ENCODE results near the gene OSBPL2.
A peak's percentile ranks its signal among the peaks of the same experiment; 100 is the strongest.

OSBPL2 gene

DNA sequence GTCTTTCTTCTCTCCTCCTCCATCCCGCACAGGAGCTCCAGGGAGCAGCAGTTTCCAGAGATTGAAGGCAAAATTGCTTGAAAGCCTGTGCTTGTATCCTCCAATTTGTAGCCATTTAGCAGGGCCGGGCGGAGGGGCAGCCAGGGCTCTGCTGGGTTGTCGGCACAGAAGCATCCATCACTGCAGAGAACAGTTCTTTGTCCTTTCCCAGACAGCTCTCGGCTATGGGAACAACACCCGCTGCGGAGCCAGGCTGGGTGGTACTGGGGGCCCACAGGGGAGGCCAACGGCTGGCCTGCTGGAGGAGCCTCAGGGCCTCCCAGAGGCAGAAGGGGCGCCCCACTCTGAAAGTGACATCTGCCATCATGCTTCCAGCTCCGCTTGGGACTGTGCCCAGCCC, 26.0 kb upstream of the OSBPL2 start:
- ATAC-seq (replicated peaks) = no peak
- Mint-ChIP-seq H3K9me3 (no peaks in the 10 kb centered on the region), H3K4me3 (no peak overlapping the region), H3K4me1 (no peaks in the 10 kb centered on the region), H3K27me3 (peaks cover 32 to 58% of the 10 kb centered on the region in 2 donors), H3K27ac (no peak overlapping the region), H3K36me3 (no peaks in the 10 kb centered on the region)
- DNase-seq = no peak

DNA sequence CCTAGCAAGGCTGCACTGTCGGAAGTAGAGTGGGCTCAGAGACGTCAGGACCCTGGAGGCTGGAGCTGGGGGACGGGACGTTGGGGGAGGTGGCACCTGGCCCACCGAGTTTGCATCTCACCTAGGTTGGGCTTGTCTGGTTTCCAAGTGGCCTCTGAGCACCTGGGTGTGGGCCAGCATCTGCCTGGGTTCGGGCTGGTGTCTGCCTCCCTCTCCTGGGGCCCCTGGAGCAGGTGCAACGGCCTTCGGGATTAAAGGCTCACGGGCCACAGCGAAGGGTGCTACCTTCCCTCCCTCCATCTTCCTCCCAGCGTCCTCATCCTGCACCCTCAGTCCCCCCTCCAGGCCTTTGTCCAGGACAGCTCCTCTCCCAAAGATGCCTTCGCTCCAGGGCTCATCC, 24.3 kb upstream of the OSBPL2 start:
- H3K4me3 Mint-ChIP-seq = no peak overlapping the region
- DNase-seq (no peak), ATAC-seq (replicated peaks) (no peak)
- H3K27me3 Mint-ChIP-seq = peaks cover 39 to 75% of the 10 kb centered on the region in 2 donors
- peaks cover 1 to 3% of the 10 kb centered on the region in 2 donors for H3K4me1 Mint-ChIP-seq
- no peaks in the 10 kb centered on the region for H3K9me3 Mint-ChIP-seq
- no peak overlapping the region for H3K27ac Mint-ChIP-seq
- no peaks in the 10 kb centered on the region for H3K36me3 Mint-ChIP-seq

DNA sequence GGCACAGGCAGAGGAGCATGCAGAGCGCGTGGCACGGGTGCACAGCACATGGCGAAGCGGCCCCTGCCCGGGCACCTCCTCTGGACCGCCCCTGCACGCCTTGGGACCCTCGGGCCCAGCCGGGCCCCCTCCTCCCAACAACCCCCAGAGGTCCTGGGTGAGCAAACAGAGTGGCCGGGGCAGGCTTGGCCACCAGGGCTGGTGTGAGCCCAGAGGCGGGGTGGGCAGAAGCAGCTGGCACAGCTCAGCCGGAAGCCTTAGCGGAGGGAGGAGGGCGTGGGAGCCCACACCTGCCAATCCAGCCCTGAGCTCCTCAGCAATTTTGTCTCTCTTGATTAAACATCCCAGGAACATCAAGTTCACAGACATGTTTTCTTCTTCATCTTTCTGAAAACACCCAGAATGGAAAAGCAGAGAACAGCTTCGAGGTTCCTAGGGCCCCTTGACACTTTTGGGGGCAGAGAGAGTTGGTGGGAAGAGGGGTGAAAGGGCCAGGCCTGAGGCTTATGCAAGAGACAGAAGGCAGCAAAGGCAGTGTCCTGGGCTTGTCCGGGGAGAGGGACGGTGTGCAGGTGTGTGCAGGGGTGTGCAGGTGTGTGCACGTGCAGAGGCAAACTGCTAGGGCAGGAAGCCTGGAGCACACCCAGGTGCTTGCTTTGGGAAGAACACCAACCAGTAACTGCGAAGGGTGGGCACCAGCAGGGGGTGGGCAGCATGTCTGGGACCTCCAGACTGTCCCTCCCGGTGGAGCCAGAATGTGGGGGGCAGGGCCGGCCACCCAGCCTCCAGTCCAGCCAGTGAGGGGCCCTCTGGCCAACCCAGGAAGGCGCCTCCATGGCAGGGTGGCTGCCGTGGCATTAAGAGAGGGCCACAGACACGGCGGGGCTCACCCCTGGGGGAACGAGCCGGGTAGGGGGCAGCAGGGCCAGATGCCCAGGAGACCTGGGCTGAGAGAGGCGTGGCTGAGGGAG, 23.0 kb upstream of the OSBPL2 start:
- H3K27ac Mint-ChIP-seq = no peak overlapping the region
- peaks cover 43 to 74% of the 10 kb centered on the region in 2 donors for H3K27me3 Mint-ChIP-seq
- H3K9me3 Mint-ChIP-seq = no peaks in the 10 kb centered on the region
- peaks cover 3 to 8% of the 10 kb centered on the region in 2 donors for H3K4me1 Mint-ChIP-seq
- DNase-seq (no peak), ATAC-seq (replicated peaks) (no peak)
- H3K36me3 Mint-ChIP-seq = no peaks in the 10 kb centered on the region
- no peak overlapping the region for H3K4me3 Mint-ChIP-seq

DNA sequence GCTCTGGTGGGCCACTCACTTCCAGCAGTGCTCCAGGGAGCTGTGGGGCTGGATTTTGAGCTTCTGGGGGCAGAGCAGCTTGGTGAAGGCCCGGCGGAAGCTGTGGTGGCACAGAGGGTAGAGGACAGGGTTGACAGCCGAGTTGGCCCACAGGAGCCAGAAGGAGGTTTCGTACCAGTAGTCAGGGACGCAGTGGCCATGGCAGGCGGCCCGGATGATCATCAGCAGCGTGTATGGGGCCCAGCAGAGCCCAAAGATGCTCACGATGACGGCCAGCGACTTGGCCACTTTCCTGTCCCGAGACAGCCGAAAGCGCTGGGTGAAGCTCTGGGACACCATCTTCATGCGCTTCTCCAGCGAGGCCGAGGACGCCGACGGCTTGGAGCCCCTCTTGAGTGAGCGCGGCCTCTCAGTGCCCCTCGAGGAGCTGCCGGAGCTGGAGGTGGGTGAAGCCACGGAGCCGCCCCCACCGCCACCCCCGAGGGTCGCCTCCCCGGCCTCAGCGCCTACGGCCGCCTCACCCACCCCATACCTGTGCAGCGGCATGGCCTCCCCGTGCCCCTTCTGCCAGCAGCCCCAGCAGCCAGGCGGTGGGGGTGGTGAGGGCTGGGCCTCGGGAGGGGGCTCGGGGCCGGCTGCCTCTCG, 22.2 kb upstream of the OSBPL2 start:
- Mint-ChIP-seq H3K27me3 (peaks cover 49 to 74% of the 10 kb centered on the region in 2 donors), H3K36me3 (no peaks in the 10 kb centered on the region), H3K27ac (no peak overlapping the region), H3K9me3 (no peaks in the 10 kb centered on the region), H3K4me3 (no peak overlapping the region), H3K4me1 (peaks cover 8 to 15% of the 10 kb centered on the region in 2 donors)
- DNase-seq (no peak), ATAC-seq (replicated peaks) (no peak)

DNA sequence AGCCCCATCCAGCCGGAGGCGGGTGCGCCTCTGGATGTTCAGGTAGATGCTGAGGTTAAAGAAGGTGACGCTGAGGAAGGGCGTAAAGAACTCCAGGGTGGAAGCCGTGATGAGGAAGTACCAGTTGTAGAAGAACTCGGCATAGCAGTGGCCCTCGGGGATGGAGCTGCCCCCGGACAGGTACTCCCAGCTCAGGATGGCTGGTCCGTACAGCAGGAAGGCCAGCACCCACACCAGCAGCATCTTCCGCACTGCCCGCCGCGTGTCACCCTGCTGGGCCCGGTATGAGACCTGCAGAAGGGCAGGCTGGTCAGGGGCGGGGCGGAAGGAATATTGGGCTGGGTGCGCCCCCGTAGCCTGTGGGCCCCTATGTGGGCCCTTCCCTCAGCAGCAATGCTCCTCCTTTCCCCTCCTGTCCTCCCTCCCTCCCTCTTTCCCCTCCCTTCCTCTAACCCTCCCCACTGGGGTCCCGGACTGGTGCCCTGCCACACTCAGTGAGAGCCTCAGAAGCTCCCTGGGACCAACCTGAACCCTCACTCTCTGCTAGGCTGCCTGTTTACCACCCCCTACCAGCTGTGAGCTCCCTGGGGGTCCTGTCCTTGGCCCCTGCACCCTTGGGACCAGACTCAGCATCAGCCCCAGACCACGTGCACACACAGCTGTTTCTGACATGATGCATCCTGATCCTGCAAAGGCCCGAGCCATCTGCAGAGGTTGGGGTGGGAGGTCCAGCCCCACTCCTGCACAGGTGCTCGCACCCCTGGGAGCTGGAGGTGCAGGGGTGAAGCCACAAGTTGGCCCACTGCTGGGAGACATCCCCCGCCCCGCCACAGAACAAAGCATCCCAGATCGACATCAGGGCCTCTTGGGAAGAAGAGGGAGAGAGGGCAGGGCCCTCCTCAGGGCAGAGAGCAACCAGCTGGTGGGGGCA, 21.4 kb upstream of the OSBPL2 start:
- Mint-ChIP-seq H3K27ac (no peak overlapping the region), H3K27me3 (peaks cover 56 to 79% of the 10 kb centered on the region in 2 donors)

DNA sequence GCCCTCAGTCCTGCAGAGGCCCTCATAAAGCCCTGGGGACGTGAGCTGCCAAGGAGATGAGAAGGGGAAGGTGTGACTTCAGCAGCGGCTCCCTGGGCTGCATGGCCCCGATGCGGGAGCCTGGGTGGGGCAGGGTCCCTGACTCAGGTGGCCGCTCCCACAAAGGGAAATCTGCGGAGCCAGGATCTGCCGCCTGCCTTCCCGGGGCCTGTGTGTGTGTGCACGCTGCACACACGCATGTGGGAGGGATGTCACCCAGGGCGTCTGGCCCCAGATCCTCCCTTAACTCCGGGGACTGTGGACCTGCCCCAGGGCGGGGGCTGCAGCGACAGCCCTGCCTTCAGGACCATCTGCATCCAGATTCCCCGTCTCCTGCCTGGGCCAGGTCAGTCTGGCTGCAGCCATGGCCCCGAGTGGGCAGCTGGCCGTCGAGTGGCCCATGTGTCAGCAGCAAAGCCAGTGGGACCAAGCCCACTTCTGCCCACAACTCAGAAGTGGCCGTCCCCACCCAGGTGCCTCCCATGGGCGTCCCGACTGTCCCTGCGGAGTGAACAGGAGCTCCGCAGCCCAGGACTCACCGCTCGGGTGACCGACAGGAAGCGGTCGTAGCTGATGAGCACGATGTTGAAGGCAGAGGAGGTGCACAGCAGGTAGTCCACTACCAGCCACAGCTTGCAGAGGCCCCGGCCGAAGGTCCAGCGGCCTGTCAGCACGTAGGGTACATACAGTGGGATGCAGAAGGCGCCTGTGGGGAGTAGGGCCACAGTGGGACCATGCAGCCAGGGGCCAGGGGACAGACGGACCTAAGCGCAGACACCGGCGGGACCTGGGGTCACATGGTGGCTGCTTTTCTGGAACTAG, 20.2 kb upstream of the OSBPL2 start:
- Mint-ChIP-seq H3K4me3 (no peak overlapping the region), H3K36me3 (no peaks in the 10 kb centered on the region), H3K4me1 (peaks cover 9 to 18% of the 10 kb centered on the region in 2 donors), H3K27ac (no peak overlapping the region), H3K9me3 (no peaks in the 10 kb centered on the region), H3K27me3 (peaks cover 58 to 82% of the 10 kb centered on the region in 2 donors)
- DNase-seq = no peak
- no peak for ATAC-seq (replicated peaks)

More for the DNA sequence above, 21.4 kb upstream of the OSBPL2 start:
- H3K4me1 Mint-ChIP-seq = peaks cover 9 to 18% of the 10 kb centered on the region in 2 donors
- H3K4me3 Mint-ChIP-seq = no peak overlapping the region
- H3K36me3 Mint-ChIP-seq = no peaks in the 10 kb centered on the region
- H3K9me3 Mint-ChIP-seq = no peaks in the 10 kb centered on the region
- ATAC-seq (replicated peaks) = no peak
- no peak for DNase-seq

DNA sequence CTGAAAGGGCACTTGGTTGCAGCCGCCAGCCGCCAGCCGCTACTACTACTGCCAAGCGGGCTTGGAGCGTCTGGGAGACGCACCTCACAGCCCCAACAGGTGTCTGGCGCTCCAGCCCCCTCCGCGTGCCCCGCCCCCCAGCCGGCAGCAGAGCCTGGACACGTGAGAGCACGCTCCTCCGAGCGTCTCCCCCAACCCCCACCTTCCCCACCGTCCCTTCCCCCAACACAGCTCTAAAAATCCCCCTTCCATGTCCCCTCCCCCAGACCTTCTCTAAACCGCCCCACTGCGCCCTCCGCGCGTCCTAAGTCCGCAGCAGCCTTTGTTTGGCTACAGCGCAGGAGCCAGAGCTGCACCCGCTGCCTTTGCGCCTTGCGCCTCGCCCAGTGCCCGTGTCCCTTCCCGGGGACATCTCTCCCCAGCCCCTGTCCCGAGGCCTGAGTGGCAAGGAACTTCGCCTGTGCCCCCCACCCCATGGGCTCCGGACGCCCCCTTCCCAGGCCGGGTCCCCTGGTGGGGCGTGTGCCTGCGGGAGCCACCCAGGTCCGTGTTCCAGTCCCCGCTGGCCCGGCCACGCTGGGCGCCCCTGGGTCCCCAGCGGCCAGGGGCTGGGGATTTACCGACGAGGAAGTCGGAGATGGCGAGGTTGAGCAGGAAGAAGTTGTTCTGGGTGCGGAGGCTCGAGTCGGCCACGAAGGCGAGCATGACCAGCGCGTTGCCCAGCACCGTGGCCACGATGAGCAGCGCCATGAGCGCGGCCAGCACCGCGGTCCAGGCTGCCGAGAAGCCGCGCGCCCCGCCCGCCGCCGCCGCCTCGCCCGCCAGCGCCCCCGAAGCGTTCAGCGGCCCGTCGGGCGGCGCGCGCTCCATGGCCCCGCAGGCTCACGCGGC, 19.0 kb upstream of the OSBPL2 start:
- Mint-ChIP-seq H3K27ac (no peak overlapping the region), H3K36me3 (no peaks in the 10 kb centered on the region), H3K4me3 (peak overlapping the region; percentile 59 to 71), H3K4me1 (peaks cover 9 to 18% of the 10 kb centered on the region in 2 donors), H3K9me3 (no peaks in the 10 kb centered on the region), H3K27me3 (peaks cover 60 to 84% of the 10 kb centered on the region in 2 donors)
- DNase-seq = no peak
- peak; percentile 19 to 30 for ATAC-seq (replicated peaks)

DNA sequence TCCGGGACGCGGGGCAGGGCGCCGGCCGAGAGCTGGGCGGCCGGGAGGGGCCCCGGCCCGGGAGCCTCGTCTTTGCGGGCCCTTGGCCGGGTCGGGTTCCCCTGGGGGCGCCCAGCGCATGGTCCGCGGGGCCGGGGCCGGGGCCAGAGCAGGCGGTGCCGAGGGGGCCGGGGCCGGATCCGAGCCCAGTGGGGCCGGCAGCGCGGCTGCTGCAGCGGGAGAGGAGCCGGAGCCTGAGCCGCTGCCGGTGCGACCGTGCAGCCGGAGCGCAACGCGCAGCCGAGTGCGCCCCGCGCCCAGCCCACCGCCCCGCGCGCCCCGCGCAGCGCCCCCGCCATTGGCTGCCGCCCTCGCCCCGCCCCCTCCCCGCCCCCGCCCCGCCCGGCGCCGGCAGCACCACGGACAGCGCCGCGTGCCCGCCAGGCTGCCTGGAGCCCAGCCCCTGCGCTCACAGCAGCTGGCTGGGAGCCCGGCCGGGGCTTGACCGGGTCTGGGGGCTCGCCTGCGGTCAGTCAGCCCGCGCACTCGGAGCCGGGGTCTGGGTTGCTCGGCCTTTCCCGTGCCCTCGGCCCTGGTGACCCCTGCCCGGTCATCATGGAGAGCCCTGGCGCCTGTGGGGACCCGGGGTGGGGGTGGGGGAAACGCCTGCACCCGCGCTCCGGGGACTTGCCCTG, 18.2 kb upstream of the OSBPL2 start, which contains the start of gene HRH3:
Gene HRH3, minus strand, starts transcription at position 287 of the 674 bp plus-strand sequence. CDS start 308 bp downstream, outside the sequence.
- Mint-ChIP-seq H3K4me1 (peaks cover 9 to 18% of the 10 kb centered on the region in 2 donors), H3K4me3 (peak within 1 kb of the TSS; percentile 59 to 71), H3K36me3 (no peaks in the 10 kb centered on the region), H3K9me3 (no peaks in the 10 kb centered on the region), H3K27ac (no peak within 1 kb of the TSS), H3K27me3 (peaks cover 63 to 84% of the 10 kb centered on the region in 2 donors)
- DNase-seq (no peak), ATAC-seq (replicated peaks) (peak; percentile 72 to 75)

DNA sequence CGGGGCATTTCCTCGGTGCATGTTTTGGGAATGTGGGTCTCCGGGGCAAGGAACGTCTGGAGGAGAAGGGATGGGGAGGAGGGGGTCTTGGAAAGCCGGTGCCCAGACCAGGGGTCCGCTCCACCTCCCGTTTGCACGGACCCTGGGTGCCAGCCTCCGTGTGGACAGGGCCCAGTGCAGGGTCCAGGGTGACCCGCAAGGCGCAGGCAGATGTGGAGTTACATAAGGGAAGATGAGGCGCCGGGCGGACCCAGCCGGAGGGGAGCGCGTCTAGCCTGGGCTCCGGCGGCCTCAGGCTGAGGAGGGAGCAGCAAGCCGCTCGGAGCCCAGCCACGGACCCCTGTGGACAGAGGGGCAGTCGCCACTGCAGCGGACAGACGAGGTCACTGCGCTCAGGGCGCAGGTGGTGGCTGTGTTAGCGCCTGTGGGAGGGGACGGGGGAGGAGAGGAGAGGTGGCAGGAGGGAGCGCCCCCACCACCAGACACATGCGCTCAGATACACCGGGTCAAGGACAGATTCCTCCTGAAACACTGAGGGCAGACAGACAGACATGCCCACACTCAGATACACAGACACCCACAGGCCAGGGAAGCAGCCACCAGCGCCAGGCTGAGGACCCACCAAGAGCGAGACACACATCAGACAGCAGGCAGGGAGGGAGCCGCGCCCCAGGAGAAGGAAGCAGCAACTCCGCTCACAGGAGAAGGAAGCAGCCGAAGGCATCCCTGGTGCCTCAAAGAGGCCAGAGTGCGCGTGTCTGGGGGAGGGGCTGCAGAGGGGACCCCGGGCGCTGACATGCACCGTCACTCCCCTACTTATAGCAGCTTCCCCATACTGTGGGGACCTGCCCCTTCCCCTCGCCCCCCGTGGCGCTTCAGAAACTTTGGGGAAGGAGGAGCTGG, 17.4 kb upstream of the OSBPL2 start:
- no peak for DNase-seq
- Mint-ChIP-seq H3K27ac (no peak overlapping the region), H3K36me3 (no peaks in the 10 kb centered on the region), H3K9me3 (no peaks in the 10 kb centered on the region), H3K4me3 (peak overlapping the region in 1 of 2 donors; percentile 41), H3K4me1 (peaks cover 9 to 18% of the 10 kb centered on the region in 2 donors), H3K27me3 (peaks cover 55 to 81% of the 10 kb centered on the region in 2 donors)
- ATAC-seq (replicated peaks) = no peak

DNA sequence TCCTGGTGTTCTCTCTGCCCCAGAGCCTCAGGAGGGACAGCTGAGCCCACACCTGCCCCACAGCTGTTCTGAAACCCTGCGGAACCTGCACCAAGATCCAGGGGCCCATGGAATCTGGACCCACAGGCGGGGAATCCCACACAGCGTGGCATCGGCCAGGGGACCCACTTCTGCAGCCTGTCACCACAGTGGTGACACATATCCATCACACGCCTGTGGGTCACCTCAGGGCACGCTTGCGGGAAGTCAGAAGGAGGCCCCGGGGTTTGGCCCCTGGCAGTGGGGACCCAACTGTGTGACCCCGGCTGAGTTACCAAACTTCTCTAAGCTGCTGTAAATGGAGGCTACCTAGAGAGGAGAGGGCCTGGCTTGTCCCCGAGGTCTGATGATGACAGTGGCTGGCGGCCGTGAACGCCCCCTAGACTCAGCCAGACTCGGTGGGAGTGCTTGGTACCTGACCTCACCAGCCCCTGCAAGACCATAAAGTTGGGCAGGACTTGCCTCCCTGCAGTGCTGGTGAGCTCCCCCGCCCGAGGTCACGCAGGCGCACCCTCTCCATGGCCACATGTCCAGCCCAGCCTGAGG, 16.0 kb upstream of the OSBPL2 start:
- H3K4me1 Mint-ChIP-seq = peaks cover 9 to 18% of the 10 kb centered on the region in 2 donors
- ATAC-seq (replicated peaks) = no peak
- no peak overlapping the region for H3K4me3 Mint-ChIP-seq
- peaks cover 56 to 86% of the 10 kb centered on the region in 2 donors for H3K27me3 Mint-ChIP-seq
- no peaks in the 10 kb centered on the region for H3K9me3 Mint-ChIP-seq
- H3K36me3 Mint-ChIP-seq = no peaks in the 10 kb centered on the region
- no peak overlapping the region for H3K27ac Mint-ChIP-seq
- no peak for DNase-seq

DNA sequence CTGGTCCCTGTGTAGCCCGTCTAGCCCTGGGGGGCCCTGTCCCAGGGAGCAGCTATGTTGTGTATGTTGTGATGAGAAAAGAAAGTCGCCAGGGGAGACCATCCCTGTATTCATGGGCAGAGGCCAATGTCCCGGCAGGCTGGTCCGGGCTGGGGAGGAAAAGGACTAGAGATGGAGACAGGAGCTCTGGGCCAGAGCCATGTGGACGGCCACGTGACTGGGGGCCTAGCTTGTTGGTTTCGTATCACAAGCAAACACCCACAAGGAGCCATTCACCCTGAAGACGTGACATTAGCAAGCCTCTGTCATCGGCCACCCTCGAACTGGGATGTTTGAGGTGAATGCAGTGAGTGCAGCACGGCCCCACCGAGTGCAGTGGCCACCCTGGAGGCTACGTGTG, 15.3 kb upstream of the OSBPL2 start:
- H3K4me3 Mint-ChIP-seq = no peak overlapping the region
- peaks cover 52 to 85% of the 10 kb centered on the region in 2 donors for H3K27me3 Mint-ChIP-seq
- DNase-seq (no peak), ATAC-seq (replicated peaks) (no peak)
- no peak overlapping the region for H3K27ac Mint-ChIP-seq
- H3K9me3 Mint-ChIP-seq = no peaks in the 10 kb centered on the region
- peaks cover 9 to 18% of the 10 kb centered on the region in 2 donors for H3K4me1 Mint-ChIP-seq
- no peaks in the 10 kb centered on the region for H3K36me3 Mint-ChIP-seq
